OCI-LY1 (cell line): Measurements from ENCODE around the gene RTF2.

Experiments
- H2AFZ ChIP-seq: fragments of 200-600 bp; sonication (generic), shearing (Covaris generic); 2 replicates; pipeline ENCODE4 v1.6.0; 2014; ENCODE audit warnings: antibody characterized with exemption, mild to moderate bottlenecking, low read length
- H3F3A ChIP-seq: fragments of 200-600 bp; sonication (generic), shearing (Covaris generic); 2 replicates; pipeline ENCODE4 v1.6.0; 2014; ENCODE audit warnings: mild to moderate bottlenecking, antibody characterized with exemption, low read length, moderate library complexity; ENCODE audit not compliant: insufficient read depth
- H3K27ac ChIP-seq: fragments of 200-600 bp; sonication (generic); 2 replicates; pipeline ENCODE4 v1.5.1; 2014; ENCODE audit warnings: low read length, mixed run types, mild to moderate bottlenecking, low read depth; ENCODE audit not compliant: poor library complexity, severe bottlenecking
- H3K27me3 ChIP-seq: fragments of 200-600 bp; sonication (generic); 2 replicates; pipeline ENCODE4 v1.6.0; 2014; ENCODE audit warnings: antibody characterized with exemption, mild to moderate bottlenecking, low read length, moderate library complexity; ENCODE audit not compliant: insufficient read depth
- H3K36me3 ChIP-seq: fragments of 200-600 bp; sonication (generic); 2 replicates; pipeline ENCODE4 v1.6.1; 2014; ENCODE audit warnings: mild to moderate bottlenecking, antibody characterized with exemption, low read length, moderate library complexity, mixed read lengths; ENCODE audit not compliant: insufficient read depth
- H3K4me1 ChIP-seq: fragments of 200-600 bp; sonication (generic); 2 replicates; pipeline ENCODE4 v1.5.1; 2014; ENCODE audit warnings: mild to moderate bottlenecking, low read length, moderate library complexity; ENCODE audit not compliant: insufficient read depth, severe bottlenecking
- H3K4me2 ChIP-seq: fragments of 200-600 bp; sonication (generic), shearing (Covaris generic); 2 replicates; pipeline ENCODE4 v1.6.1; 2014; ENCODE audit warnings: low read length
- H3K4me3 ChIP-seq: fragments of 200-600 bp; sonication (generic); 2 replicates; pipeline ENCODE4 v1.5.1; 2014; ENCODE audit warnings: low read length, low read depth, mild to moderate bottlenecking, mixed read lengths; ENCODE audit not compliant: poor library complexity, severe bottlenecking
- H3K79me2 ChIP-seq: fragments of 200-600 bp; shearing (Covaris generic); 2 replicates; pipeline ENCODE4 v1.6.1; 2016; ENCODE audit warnings: mixed run types, low read length, mixed read lengths; ENCODE audit not compliant: insufficient read depth
- H3K9ac ChIP-seq: fragments of 200-600 bp; sonication (generic), shearing (Covaris generic); 2 replicates; pipeline ENCODE4 v1.6.1; 2014; ENCODE audit warnings: mild to moderate bottlenecking, low read length, mixed read lengths
- H3K9me2 ChIP-seq: fragments of 200-600 bp; sonication (generic), shearing (Covaris generic); 2 replicates; pipeline ENCODE4 v1.6.1; 2014; ENCODE audit warnings: low read depth, mild to moderate bottlenecking, low read length, mixed read lengths
- H3K9me3 ChIP-seq: fragments of 200-600 bp; shearing (Covaris generic); 2 replicates; pipeline ENCODE4 v1.6.1; 2014; ENCODE audit warnings: low read length, mixed read lengths
- H4K20me1 ChIP-seq: fragments of 200-600 bp; sonication (generic), shearing (Covaris generic); 2 replicates; pipeline ENCODE4 v1.6.0; 2016; ENCODE audit warnings: mild to moderate bottlenecking, low read length; ENCODE audit not compliant: insufficient read depth
- EZH2 ChIP-seq: fragments of 200-600 bp; sonication (generic), shearing (Covaris generic); IDR thresholded peaks from 2 replicates; pipeline ENCODE4 v1.8.0; 2017; ENCODE audit warnings: borderline replicate concordance, mixed run types, mild to moderate bottlenecking, antibody characterized with exemption, low read length, moderate library complexity, mixed read lengths
- TF ChIP-seq, protein P1 (sequence below): fragments of 200-600 bp; sonication (generic), shearing (Covaris generic); IDR thresholded peaks from 2 replicates; pipeline ENCODE4 v1.5.1; 2017; ENCODE audit warnings: mild to moderate bottlenecking, antibody characterized with exemption, low read length, moderate library complexity, mixed read lengths

Gene RTF2

DNA sequence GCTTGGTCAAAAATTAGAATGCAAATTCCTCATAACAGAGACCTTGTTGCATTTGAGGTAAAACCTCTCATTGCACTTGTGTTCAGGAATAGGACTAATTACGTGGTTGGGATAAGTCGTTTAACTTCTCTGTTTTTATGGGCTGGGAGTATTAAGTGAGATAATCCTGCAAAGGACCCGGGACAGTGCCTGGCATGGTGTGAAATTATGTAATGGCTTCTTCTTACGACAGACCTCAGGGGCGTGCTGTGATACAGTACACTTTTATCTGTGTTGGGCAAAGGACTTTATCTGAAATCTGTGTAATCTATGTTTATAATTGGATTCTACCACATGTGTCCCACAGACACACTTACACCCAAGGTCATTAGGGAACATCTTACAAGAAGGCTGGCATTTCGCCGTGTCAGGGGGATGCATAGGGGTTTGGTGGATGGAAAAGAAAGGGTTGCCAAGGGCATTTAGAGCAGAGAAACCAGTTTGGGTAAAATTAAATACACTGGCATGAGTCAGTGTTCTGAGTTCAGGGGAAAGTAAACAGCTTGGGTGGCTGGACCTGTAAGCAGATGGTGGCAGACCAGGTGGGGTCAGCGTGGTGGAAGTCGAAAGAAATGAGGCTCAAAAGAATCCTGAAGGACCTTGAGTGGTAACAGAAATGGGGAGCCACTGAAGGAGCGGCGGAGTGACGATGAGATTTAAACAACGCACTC, 17.2 kb upstream of the RTF2 start:
- H3K4me3 ChIP-seq: no peak overlapping the region
- H3K9me2 ChIP-seq: no peaks in the 10 kb centered on the region
- H3K9me3 ChIP-seq: no peaks in the 10 kb centered on the region
- H3K79me2 ChIP-seq: no peaks in the 10 kb centered on the region
- no peaks in the 10 kb centered on the region for H3F3A ChIP-seq
- TF ChIP-seq EZH2: no peak
- TF ChIP-seq, protein P1, sequence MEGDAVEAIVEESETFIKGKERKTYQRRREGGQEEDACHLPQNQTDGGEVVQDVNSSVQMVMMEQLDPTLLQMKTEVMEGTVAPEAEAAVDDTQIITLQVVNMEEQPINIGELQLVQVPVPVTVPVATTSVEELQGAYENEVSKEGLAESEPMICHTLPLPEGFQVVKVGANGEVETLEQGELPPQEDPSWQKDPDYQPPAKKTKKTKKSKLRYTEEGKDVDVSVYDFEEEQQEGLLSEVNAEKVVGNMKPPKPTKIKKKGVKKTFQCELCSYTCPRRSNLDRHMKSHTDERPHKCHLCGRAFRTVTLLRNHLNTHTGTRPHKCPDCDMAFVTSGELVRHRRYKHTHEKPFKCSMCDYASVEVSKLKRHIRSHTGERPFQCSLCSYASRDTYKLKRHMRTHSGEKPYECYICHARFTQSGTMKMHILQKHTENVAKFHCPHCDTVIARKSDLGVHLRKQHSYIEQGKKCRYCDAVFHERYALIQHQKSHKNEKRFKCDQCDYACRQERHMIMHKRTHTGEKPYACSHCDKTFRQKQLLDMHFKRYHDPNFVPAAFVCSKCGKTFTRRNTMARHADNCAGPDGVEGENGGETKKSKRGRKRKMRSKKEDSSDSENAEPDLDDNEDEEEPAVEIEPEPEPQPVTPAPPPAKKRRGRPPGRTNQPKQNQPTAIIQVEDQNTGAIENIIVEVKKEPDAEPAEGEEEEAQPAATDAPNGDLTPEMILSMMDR: no peak
- no peaks in the 10 kb centered on the region for H3K4me1 ChIP-seq
- H3K27me3 ChIP-seq: no peaks in the 10 kb centered on the region
- H3K27ac ChIP-seq: no peak overlapping the region
- no peak overlapping the region for H2AFZ ChIP-seq
- no peaks in the 10 kb centered on the region for H4K20me1 ChIP-seq
- H3K36me3 ChIP-seq: no peaks in the 10 kb centered on the region
- no peak overlapping the region for H3K9ac ChIP-seq
- H3K4me2 ChIP-seq: no peak overlapping the region

DNA sequence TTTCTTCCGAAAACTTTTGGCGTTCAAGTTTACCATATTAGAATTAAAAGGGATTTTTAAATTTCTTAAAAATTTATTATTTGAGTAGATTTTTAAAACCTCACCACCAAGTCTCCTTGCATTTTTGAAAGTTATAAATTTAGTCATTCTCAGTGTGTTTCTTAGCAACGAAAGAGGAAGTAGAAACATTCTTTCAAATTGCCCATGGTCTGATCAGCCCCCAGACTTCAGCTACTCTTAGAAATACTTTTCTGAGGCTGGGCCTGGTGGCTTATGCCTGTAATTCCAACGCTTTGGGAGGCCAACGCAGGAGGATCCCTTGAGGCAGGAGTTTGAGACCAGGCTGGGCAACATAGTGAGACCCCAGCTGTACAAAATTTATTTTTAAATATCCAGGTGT, 15.1 kb upstream of the RTF2 start:
- Histone ChIP-seq H2AFZ (no peak overlapping the region), H3K27ac (no peak overlapping the region), H3K9ac (no peak overlapping the region), H3K36me3 (no peaks in the 10 kb centered on the region), H3K79me2 (no peaks in the 10 kb centered on the region), H3F3A (no peaks in the 10 kb centered on the region), H3K27me3 (0 out of 2 replicates have a peak, but pooled peaks cover under 1% of the 10 kb centered on the region), H4K20me1 (no peaks in the 10 kb centered on the region), H3K4me1 (no peaks in the 10 kb centered on the region), H3K9me3 (no peaks in the 10 kb centered on the region), H3K4me2 (no peak overlapping the region), H3K9me2 (no peaks in the 10 kb centered on the region), H3K4me3 (no peak overlapping the region)
- TF ChIP-seq, protein P1: no peak
- no peak for TF ChIP-seq EZH2

DNA sequence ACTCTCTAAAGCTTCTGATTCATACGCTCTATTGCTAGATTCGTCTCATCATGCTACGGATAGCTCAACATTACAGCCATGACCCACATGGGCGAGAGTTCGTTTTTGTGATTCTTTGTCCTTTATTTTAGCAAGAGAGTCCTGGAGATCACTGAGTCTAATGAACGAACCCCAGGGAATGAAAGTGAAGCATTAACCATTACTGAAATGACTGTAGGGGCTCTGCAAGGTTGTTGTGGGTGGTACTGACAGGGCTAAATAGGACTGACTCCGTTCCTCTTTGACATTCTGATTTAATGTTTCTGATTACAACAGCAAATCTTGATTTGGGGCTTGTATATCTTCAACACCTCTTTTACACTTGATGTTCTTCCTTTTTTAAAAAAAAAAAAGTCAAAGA, 13.7 kb upstream of the RTF2 start:
- TF ChIP-seq EZH2: no peak
- TF ChIP-seq, protein P1: no peak
- Histone ChIP-seq H3K4me3 (no peak overlapping the region), H4K20me1 (no peaks in the 10 kb centered on the region), H3K9ac (no peak overlapping the region), H3K79me2 (no peaks in the 10 kb centered on the region), H3K36me3 (no peaks in the 10 kb centered on the region), H3K4me2 (no peak overlapping the region), H3K9me2 (no peaks in the 10 kb centered on the region), H3K27me3 (0 out of 2 replicates have a peak, but pooled peaks cover 4% of the 10 kb centered on the region), H2AFZ (no peak overlapping the region), H3K9me3 (no peaks in the 10 kb centered on the region), H3K27ac (no peak overlapping the region), H3F3A (no peaks in the 10 kb centered on the region), H3K4me1 (no peaks in the 10 kb centered on the region)
